Measurements from ENCODE around the gene DIAPH3.

The DIAPH3 gene

GRCh38 chr13:60155978-60156377 lies 7.8 kb downstream of the DIAPH3 start:
- DNase-seq = no peak

GRCh38 chr13:60152904-60153303 lies 10.8 kb downstream of the DIAPH3 start:
- DNase-seq = no peak

GRCh38 chr13:60152114-60152513 lies 11.6 kb downstream of the DIAPH3 start:
- DNase-seq = no peak

DNA sequence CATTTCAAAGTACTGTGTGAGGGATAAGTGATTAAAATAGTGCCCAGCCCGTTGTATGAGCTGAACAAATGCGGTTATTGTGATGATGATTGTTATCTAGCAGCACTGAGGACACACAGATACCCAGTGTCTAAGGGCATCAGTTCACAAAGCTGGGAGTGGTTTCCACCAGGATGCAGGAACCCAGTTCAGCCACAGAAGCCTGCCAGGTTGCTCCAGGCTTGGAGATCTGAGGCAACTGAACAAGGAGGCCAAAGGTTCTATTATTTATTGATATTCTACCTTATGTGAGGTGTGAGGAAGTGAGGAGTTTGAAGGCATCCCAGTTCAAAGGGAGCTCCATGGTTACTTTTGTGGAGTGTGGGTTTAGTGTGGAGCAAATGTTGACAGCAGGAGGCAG lies 13.2 kb downstream of the DIAPH3 start:
- no peak for DNase-seq

GRCh38 chr13:60148918-60149317 lies 14.8 kb downstream of the DIAPH3 start:
- no peak for DNase-seq

GRCh38 chr13:60147361-60147760 lies 16.4 kb downstream of the DIAPH3 start:
- DNase-seq = no peak

DNA sequence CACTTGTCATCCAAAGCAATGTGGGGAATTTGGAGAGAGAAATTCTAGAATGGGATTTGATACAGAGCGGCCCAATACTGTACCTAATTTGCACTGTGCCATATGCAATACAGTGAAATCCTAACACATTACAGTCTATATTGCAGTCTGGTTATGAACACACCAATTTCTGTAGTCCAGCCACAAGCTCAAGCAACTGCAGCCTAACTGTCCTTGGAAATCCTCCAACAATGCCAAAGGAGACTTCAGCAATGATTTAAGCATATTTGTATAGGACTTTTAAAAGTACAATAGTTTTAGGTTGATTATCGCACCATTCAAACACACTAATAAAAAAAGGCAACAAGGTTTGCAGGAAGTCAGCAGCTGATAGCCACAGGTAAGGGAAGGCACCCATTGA lies 17.3 kb downstream of the DIAPH3 start:
- no peak for DNase-seq

DNA sequence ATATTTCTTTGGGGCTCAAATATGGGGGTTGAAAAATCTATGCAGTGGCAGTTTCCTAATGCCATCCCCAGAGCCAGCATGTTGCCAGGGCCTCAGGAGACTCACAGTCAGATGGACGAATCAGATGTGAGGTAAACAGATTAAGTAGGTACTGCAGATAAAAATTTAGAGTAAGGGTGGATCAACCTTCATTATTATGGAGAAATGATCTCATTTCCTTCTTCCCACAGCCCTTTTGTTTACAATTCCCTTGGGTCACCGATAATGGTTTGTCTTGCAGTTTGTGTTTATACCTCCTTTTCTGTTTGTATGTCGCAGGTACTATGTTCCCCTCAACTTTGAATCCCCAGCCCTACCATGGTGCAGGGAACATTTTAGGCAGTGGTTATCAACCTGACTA lies 20.0 kb downstream of the DIAPH3 start:
- no peak for DNase-seq

DNA sequence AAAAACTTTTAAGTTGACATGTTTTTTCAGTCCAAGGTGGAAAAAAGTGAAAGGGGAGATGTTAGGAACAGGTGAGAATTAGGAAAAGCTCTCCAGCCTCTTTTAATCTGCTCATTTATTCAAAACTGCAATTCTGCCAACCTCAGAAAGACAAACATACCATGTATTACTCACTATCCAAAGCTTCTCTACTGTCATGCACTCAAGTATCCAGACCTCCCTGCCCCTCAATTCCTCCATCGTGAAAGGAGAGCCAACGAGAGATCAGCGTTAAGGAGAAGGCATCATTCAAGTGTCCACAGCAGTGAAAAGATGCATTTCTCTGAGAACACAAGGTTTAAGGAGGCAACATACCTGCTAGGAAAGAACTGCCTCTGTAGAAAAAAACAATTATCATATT lies 24.5 kb downstream of the DIAPH3 start:
- no peak for DNase-seq

- no peak for DNase-seq
These were observed 25.1 kb downstream of the DIAPH3 start for GRCh38 chr13:60138674-60139073.

- DNase-seq = no peak
These were observed 25.7 kb downstream of the DIAPH3 start for GRCh38 chr13:60137911-60138560.

- no peak for DNase-seq
These were observed 28.4 kb downstream of the DIAPH3 start for GRCh38 chr13:60135344-60135743.

- DNase-seq = no peak
These were observed 29.4 kb downstream of the DIAPH3 start for GRCh38 chr13:60134376-60134775.

- DNase-seq = no peak
These were observed 42.4 kb downstream of the DIAPH3 start for GRCh38 chr13:60121337-60121687.

DNA sequence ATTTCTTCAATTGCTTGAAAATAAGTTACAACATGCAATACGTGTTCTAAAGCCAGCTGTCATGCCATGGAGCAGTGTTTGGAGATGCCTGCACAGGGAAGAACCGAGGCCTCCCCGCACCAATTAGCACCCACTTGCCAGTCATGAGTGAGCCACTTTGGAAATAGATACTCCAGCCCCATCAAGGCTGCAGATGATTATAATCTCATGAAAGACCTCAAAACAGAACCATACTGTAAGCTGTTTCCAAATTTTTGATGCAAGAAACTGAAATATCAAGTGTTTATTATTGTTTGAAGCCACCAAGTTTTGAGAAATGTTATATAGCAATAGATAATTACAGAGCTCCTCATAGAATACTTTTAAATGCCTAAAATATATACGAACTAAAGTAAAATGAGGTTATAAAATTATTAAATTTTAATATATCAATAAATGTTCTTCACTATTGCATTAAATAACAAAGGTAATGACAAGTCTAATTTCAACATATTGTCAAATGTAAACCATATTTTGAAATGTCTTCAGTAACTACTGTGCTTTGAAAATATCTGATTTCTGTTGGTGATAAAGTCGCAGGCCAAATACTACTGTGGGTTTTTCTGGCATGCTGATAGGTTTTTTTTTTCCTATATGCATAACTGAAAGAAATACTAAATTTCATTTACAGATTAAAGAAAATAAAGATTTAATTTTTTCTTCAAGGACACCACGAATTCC lies 43.0 kb downstream of the DIAPH3 start:
- no peak for DNase-seq

- DNase-seq = no peak
These were observed 44.9 kb downstream of the DIAPH3 start for GRCh38 chr13:60118696-60119400.

GRCh38 chr13:60114499-60115028 lies 49.2 kb downstream of the DIAPH3 start:
- no peak for DNase-seq

- no peak for DNase-seq
These were observed 51.0 kb downstream of the DIAPH3 start for GRCh38 chr13:60112771-60113170.

DNA sequence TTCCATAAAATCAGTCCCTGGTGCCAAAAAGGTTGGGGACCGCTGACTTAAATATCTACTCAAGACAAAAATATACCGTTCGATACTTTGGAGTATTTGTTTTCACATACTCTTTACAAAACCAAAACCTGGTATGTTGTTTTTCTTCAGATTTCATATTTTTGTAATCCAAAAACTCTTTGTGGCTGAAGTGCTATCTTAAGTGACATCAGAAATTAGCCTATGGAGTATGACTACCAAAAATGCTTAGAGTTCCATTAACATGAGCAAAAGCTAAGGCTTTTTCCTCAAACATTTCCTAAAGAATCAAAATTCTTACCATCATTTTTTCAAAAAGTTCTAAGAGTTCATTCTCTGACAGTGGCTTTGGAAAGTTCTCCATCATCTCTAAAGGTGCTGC lies 52.0 kb downstream of the DIAPH3 start:
- DNase-seq = no peak

GRCh38 chr13:60109285-60109684 lies 54.4 kb downstream of the DIAPH3 start:
- no peak for DNase-seq

GRCh38 chr13:60108589-60108988 lies 55.1 kb downstream of the DIAPH3 start:
- DNase-seq = no peak

GRCh38 chr13:60099631-60100420 lies 63.9 kb downstream of the DIAPH3 start:
- no peak for DNase-seq

- DNase-seq = no peak
These were observed 68.4 kb downstream of the DIAPH3 start for GRCh38 chr13:60095300-60095699.
